BLaER1 (cell line): Measurements from ENCODE around the gene SPOCD1.

Experiments used
- H3K27ac ChIP-seq: shearing (Covaris generic); formaldehyde crosslinking; 2 replicates; pipeline ENCODE4 v1.8.1; 2022
- H3K27me3 ChIP-seq: shearing (Covaris generic); formaldehyde crosslinking; 2 replicates; pipeline ENCODE4 v1.8.1; 2022
- H3K36me3 ChIP-seq: shearing (Covaris generic); formaldehyde crosslinking; 2 replicates; pipeline ENCODE4 v1.8.1; 2022
- H3K4me1 ChIP-seq: shearing (Covaris generic); formaldehyde crosslinking; 2 replicates; pipeline ENCODE4 v1.8.1; 2022
- H3K4me2 ChIP-seq: shearing (Covaris generic); formaldehyde crosslinking; 2 replicates; pipeline ENCODE4 v1.8.1; 2022
- H3K4me3 ChIP-seq: shearing (Covaris generic); formaldehyde crosslinking; 2 replicates; pipeline ENCODE4 v1.8.1; 2022
- H3K9ac ChIP-seq: shearing (Covaris generic); formaldehyde crosslinking; 2 replicates; pipeline ENCODE4 v1.8.1; 2022
- H3K9me3 ChIP-seq: shearing (Covaris generic); formaldehyde crosslinking; 2 replicates; pipeline ENCODE4 v1.8.1; 2022
- H4K20me1 ChIP-seq: shearing (Covaris generic); formaldehyde crosslinking; 2 replicates; pipeline ENCODE4 v1.8.1; 2022
- Cebpa-rat ChIP-seq: shearing (Covaris generic); IDR thresholded peaks from 2 replicates; pipeline ENCODE4 v1.8.1; 2022

The SPOCD1 gene

DNA sequence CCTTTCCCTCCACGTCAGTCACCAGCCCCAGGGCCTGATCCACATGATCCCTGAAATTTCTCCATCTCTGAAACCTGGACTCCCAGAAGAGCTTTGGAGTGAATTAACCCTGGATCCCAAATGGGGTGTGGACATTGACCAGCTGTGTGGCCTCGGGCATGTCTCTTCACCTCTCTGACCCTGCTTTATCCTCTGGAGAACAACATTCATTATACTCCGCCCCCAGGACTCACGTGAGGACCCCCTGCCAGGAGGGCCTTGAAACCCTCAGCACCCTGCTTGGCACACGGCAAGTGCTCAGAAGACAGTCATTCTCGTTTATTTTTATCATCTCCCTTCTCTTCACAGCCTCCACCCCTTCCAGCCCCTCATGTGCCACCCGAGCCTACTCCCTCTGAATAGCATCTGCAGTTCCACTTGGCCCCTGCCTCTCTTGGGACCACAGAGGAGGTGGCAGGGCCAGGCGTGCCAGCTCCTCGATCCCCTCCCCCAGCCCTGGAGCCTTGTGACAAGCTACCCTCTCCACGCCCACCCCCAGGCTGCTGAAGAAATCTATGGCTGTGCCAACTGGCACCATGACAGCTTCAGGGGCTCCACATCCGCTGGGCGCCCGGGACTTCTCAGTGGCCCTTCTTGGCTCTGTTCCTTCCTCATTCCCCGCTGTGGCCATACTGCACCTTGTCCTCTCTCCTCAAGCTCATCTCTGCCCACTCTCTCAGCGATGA lies 69.7 kb downstream of the SPOCD1 start:
- Histone ChIP-seq H3K36me3 (no peaks in the 10 kb centered on the region), H3K9ac (no peak overlapping the region; the same call in 1 of the 2 replicates), H4K20me1 (peaks cover 12% of the 10 kb centered on the region), H3K27me3 (no peaks in the 10 kb centered on the region), H3K27ac (peak overlapping the region; percentile 39), H3K4me2 (peak overlapping the region; percentile 93), H3K9me3 (no peaks in the 10 kb centered on the region), H3K4me3 (no peak overlapping the region), H3K4me1 (peaks cover 76% of the 10 kb centered on the region)
- TF ChIP-seq Cebpa-rat, result no peak

DNA sequence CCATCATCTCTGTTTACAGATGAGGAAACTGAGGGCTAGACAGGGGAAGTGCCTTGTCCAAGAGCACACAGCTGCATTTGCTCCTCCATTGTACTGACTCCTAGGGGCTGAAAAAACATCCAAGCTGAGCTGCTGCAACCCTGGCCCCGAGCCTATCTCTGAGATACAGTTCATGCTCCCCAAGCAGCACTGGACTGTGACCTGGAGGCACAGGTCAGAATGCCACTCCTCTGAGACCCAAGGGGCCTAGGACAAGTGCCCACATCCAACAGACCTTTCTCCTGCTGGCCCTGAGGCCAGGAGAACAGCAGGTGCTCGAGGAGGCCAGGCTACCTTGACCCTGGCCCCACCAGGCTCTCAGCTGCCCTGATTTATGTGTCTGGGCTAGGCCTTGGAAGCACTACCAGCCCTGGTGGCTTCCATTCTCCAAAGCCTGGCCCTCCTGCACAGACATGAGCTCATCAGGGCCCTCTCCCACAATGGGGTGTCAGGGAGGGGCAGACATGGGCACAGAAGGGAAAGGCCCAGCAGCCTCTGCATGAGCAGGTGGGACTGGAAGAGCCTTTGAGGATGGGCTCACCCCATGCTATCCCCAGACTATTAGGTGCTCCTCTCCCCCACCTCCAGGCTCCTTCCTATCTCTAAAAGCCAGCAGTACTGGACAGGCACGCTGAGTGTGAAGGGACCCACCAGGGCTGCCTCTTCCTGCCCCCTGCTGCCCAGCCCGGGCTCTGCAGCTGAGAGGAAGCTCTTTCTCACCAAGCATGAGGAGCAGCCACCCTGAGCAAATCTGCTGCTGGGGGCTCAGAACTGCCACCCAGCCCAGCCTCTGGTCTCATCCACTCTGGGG lies 70.5 kb downstream of the SPOCD1 start:
- Histone ChIP-seq H3K27ac (peak overlapping the region; percentile 39), H4K20me1 (peaks cover 4% of the 10 kb centered on the region), H3K4me1 (peaks cover 76% of the 10 kb centered on the region), H3K9ac (no peak overlapping the region; the same call in 1 of the 2 replicates), H3K4me2 (peak overlapping the region; percentile 93), H3K36me3 (no peaks in the 10 kb centered on the region), H3K4me3 (no peak overlapping the region), H3K9me3 (no peaks in the 10 kb centered on the region), H3K27me3 (no peaks in the 10 kb centered on the region)
- TF ChIP-seq Cebpa-rat, result no peak

DNA sequence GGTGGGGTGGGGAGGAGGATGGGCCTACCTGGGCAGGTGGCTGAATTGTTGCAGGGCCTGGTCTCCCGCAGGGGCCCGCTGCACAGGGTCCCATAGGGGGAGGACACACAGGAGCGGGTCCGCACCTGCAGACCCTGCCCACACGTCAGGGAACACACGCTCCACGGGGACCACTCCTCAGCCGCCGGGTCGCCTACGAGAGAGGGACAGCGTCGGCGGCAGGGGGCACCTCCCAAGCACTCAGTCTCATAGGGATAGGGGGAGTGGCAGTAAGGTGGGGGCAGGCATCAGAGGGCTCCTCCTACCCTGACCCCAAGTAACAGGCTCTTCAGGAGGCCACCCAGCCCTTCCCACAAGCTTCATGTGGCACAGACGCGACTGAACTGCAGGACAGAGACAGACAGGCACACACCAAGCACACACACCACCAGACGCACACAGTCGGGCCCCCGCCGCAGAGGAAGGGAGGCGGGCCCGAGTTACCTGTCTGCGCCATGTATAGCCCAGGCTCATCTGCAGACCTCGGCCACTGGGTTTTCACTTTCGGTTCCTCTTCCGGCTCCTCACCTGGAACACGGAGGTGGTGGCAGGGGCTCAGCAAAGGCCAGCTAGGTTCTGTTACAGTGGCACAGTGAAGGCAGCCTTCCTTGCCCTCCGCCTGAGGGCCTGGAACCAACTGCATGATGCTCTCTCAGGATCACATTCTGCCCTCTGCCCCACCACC lies 71.5 kb downstream of the SPOCD1 start:
- H3K4me3 ChIP-seq, result no peak overlapping the region
- H3K9ac ChIP-seq, result peak overlapping the region; percentile 35; the same call in 1 of the 2 replicates
- no peaks in the 10 kb centered on the region for H3K9me3 ChIP-seq
- no peaks in the 10 kb centered on the region for H3K36me3 ChIP-seq
- no peak for TF ChIP-seq Cebpa-rat
- peaks cover 80% of the 10 kb centered on the region for H3K4me1 ChIP-seq
- no peaks in the 10 kb centered on the region for H4K20me1 ChIP-seq
- peak overlapping the region; percentile 39 for H3K27ac ChIP-seq
- peak overlapping the region; percentile 93 for H3K4me2 ChIP-seq
- H3K27me3 ChIP-seq, result no peaks in the 10 kb centered on the region

DNA sequence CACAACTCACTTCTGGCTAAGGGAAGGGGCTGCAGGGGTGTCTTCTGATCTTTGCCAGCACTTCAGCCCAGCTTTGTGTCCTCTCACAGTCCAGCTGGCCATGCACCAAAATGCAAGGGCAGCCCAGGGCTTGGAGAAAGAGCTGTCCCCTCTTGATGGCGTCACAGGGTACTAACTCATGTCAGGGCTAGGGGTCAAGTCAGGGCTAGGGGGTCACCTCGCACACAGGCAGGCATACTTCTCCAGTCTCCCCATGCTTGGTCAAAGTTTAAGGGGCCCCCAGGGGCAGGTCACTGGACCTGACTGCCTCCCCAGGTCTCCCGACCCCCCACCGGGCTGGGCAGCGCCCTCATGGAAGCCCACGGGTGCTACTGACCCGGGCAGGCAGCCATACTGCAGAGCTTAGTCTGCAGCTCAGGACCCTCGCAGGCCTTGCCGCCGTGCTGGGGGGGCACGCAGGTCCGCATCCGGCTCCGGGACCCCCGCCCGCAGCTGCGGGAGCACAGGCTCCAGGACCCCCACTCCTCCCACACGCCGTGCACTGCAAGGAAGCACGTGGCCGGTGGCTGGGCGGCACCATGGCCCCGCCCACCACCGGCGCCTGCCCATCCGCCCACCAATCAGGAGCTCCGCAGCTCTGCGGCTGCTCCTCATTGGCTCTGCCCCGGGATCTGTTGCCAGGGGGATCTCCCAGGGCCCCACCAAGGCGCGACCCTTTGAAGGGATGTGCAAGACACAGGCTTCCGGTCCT lies 73.2 kb downstream of the SPOCD1 start:
- Histone ChIP-seq H3K36me3 (0 out of 2 replicates have a peak, but pooled peaks cover 14% of the 10 kb centered on the region), H3K9me3 (no peaks in the 10 kb centered on the region), H4K20me1 (no peaks in the 10 kb centered on the region), H3K9ac (peak overlapping the region; percentile 68), H3K4me2 (peak overlapping the region; percentile 93), H3K4me1 (peaks cover 96% of the 10 kb centered on the region), H3K4me3 (no peak overlapping the region; the same call in 1 of the 2 replicates), H3K27ac (peak overlapping the region; percentile 79), H3K27me3 (no peaks in the 10 kb centered on the region)
- no peak for TF ChIP-seq Cebpa-rat
